GM19463 (cell line): ENCODE data around the gene FCRLB.
A peak's percentile ranks its signal among the peaks of the same experiment; 100 is the strongest.
"Not testable (repeated sequence)": the region's sequence is repeated elsewhere in the genome, so short reads cannot be mapped to it uniquely, and the experiment has no call there.

Experiments used
- ATAC-seq: cut with Tn5 transposase; IDR thresholded peaks from one replicate; pipeline ENCODE4 v1.9.1; 2021; ENCODE audit warnings: mild to moderate bottlenecking, moderate library complexity; ENCODE audit not compliant: unreplicated experiment

The FCRLB gene

DNA sequence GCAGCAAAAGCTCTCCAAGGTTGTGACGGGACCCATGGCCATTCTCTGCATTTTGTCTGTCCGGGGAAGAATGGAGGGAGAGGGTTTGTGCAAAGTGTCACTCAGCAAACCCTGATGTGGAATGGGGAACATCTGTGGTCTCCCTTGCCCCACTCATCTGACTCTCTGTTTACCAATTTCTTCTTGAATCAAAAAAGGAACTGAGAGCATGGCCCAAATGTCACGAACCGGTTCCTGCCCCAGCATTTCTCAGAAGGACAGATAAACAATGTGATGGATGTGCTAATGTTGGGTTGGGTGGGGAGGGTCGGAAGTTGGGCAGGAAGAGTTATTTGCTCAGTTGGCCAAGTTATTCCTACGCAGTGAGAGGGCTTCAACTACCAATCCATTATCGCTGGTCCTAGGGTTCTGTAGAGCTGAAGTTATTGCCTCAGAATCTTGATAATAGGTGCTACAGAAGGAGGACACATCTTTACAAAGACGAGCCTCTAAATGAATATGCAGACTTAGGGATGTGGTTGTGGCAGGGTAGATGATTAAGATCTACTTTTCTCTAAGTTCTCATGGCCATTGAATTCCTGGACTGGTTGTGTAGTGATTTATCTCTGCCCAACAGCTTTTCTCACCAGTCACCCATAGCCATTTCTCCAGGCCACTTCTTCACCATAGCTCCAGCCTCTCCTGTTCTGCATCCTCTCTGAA is 18.7 kb downstream of the FCRLB start:
- ATAC-seq = no peak

DNA sequence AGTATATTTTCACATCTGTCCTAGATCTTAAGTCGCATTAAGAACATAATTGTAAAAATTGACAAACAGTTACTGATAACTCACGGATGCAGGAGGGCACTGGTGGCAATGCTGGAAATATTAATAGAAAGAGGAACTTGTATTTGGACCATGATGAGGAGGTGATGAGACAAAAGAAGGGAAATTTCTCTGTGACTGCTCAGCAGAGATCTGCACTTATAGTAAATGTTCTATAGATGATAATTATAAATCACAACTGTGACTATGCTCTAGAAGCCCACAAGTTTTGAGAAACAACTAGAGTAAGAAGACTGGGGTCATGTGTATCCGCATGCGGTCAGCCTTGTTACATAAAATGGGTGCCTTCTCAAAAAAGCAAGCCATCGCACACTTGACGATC is 19.6 kb downstream of the FCRLB start:
- ATAC-seq = no peak

DNA sequence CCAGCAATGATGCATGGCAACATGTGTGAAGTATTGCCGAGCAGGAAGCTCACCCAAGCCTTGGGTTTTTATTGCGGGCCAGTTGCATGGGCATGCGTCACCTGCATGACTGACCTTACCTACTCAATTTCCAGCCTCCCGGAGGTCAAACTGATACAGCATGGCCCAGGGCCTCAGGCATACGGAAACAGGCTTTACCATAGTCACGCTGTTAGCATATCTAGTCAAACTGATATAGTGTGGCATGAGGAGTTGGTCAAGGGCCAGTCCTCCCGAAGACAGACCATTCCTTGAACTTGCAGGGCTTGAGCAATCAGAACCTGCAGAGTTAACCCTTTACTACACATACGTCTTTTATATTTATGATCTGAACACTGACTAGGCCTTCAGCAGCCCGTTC is 21.9 kb downstream of the FCRLB start:
- no peak for ATAC-seq

DNA sequence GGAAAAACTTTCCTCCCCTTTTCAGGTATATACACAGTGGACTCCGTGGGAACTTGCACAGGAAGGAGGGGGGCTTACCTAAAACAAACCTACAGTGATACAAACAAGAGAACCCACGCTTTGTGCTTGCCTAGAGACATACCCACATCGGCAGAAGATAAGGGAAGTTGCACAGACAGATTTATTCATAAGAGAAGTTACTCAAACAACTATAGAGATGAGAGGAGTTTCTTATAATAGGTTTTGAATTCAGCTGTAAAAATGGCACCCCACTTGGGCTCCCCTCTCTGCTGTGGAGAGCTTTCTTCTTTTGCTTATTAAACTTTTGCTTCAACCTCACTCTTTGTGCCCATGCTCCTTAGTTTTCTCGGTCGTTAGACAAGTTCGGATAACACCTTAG is 26.5 kb downstream of the FCRLB start:
- ATAC-seq = no peak

DNA sequence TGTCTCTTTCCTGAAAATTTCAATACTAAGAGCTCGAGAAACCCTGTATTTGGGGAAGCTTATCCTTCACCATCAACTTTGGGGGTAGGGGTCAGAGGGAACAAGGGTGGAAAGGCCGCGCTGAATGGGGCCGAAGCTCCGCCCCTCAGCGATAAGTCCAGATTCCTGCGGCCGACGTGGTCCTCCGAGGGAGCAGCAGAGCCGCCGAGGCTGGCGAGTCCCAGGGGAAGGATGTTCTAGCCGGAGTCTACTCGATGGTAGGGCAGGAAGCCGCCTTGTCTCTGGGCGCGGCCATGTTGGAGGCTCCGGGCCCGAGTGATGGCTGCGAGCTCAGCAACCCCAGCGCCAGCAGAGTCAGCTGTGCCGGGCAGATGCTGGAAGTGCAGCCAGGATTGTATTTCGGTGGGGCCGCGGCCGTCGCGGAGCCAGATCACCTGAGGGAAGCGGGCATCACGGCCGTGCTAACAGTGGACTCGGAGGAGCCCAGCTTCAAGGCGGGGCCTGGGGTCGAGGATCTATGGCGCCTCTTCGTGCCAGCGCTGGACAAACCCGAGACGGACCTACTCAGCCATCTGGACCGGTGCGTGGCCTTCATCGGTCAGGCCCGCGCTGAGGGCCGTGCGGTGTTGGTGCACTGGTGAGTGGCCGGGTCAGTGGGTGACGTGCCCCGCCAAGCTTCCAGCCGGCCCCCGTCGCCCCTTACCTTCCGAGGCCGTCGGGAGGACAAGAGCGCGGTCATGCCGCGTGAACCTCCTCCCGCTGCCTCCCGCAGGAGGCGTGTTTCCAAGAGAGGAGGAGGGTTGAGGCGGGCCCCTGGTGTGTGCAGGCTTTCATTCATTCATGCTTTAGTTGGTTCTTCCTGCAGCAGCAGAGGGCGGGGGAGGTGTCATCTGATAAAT is 28.4 kb downstream of the FCRLB start, which contains the start of gene DUSP12:
Gene DUSP12, plus strand, starts transcription at position 278 of the 899 bp plus-strand sequence. Its CDS starts 16 bp downstream, at position 294.
- peak; percentile 97 for ATAC-seq

DNA sequence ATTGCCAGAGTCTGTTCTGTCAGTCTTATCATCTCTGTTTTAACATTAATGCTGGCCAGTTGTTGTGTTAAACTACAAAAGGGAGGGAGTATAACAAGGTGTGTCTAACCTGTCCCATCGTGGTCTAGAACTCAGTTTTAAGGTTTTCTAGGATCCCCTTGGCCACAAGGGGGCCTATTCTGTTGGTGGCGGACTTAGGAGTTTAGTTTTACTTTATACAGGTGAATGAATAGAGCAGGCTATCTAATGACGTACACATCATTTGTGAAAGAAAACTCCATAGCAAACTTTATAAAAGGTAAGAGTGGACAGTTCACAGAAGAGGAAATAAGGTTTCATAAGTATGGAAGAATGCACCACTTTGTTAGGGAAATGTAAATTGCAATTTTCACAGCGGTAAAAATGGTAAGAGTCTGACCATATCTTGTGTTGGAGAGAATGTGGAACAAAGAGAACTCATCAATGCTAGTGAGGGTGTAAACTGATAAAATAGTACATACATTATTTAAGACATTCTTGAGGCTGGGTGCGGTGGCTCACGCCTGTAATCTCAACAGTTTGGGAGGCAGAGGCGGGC is 42.3 kb downstream of the FCRLB start:
- ATAC-seq = no peak

DNA sequence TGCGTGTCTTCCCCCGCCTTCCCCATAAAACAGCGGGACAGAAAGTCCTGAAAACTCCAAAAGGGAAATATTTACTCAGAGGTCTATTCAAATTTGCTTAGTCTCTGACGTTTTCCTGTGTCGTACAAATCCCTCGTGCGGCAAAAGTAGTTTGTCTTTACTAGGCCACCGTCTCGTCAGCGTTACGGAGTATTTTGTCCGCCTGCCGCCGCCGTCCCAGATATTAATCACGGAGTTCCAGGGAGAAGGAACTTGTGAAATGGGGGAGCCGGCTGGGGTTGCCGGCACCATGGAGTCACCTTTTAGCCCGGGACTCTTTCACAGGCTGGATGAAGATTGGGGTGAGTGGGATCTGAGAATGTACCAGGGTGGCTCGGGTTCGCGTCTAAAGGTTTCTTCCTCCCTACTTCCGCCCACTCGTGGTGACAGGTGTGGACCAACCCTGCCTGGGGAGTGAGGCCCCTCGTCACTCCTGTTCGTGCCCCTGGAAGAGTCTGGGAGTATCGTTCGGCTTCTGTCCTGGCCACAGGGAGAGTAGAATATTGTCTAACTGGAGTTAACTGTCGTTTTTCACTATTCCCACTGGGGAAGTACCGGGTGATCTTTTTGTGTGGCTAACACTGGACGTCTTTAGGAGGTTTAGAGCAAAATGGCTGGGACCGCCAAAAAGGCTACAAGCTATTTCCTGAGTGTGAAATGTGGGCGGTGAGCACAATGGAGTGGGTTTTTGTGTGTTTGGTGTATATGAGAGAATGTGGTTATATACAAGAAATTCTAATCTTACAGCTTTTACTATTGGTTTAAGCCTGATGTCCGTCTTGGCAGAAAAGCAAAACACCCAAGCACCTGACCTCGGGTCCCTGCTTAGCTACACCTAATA is 45.0 kb downstream of the FCRLB start, which contains the start of gene ATF6:
Gene ATF6, plus strand, starts transcription at position 219 of the 880 bp plus-strand sequence. Its CDS starts 41 bp downstream, at position 260.
- peak; percentile 63 for ATAC-seq

DNA sequence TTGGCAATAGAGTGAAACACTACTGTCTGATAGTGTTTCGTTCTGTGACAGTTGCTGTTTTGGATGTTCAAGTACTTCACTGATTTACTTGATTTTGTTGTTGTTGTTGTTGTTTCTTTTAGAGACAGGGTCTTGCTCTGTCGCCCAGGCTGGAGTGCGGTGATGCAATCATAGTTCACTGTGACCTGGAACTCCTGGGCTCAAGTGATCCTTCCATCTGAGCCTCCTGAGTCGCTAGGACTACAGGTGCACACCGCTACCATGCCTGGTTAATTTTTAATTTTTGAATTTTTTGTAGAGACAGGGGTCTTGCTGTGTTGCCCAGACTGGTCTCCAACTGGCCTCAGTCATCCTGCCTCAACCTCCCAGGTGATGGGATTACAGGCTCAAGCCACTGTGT is 47.1 kb downstream of the FCRLB start:
- no peak for ATAC-seq

DNA sequence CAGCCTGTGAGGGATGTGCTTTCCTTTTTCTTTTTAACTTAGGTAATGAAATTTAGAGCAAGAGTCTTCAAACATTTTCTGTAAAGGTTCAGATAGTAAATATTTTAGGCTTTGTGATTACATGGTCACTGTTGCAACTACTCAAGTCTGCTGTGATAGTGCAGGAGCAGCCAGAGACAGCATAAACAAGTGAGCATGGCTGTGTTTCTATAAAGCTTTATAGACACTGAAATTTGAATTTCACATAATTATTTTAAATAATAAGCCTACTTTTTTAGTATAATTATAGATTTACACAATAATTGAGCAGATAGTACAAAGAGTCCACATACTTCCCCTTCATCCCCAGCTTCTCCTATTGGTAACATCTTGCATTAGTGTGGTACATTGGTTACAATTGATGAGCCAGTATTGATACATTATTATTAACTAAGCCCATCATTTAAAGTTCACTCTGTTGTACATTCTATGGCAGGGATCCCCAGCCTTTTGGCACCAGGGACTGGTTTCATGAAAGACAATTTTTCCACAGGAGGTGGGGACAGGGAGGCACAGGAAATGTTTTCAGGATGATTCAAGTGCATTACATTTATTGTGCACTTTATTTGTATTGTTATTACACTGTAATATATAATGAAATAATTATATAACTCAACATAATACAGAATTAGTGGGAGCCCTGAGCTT is 47.8 kb downstream of the FCRLB start:
- ATAC-seq = no peak

DNA sequence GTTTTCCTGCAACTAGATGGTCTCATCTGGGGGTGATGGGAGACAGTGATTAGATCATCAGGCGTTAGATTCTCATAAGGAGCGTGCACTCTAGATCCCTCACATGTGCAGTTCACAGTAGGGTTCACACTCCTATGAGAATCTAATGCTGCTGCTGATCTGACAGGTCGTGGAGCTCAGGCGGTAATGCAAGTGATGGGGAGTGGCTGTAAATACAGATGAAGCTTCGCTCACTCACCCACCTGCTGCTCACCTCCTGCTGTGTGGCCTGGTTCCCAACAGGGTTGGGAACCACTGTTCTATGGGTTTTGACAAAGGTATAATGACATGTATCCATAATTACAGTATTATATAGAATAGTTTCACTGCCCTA is 48.3 kb downstream of the FCRLB start:
- ATAC-seq = not testable (repeated sequence)

DNA sequence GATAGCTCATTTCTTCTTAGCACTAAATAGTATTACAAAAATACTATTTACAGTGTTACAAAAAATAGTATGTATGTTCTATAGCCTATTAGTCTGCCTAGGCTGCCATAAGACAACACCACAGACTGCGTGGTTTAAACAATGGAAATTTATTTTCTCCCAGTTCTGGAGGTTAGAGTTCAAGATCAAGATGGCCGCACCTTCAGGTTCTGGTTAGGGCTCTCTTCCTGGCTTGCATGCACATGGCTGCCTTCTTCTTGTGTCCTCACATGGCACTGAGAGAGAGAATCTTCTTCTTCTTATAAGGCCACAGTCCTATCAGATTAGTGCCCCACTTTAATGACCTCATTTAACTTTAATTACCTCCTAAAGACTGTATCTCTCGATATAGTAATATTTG is 48.9 kb downstream of the FCRLB start:
- no peak for ATAC-seq

DNA sequence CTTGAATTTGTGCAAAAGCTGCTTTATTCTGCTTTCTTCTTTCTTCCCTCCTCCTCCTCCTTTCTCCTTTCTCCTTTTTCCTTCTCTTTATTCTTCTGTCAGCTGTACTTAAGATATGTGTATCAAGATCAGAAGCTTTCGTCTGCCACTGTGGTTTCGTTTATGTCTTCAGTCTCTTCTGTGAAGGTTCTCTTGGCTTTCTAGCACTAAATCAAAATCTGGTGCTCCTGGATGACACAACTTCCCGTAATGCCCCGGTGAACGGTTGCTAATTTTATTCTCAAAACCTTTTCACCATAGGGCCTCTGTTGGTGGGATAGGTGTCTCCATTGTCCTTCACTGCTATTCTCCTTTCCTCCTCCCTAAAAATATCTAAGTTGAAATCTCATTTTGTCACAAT is 49.8 kb downstream of the FCRLB start:
- ATAC-seq = no peak

DNA sequence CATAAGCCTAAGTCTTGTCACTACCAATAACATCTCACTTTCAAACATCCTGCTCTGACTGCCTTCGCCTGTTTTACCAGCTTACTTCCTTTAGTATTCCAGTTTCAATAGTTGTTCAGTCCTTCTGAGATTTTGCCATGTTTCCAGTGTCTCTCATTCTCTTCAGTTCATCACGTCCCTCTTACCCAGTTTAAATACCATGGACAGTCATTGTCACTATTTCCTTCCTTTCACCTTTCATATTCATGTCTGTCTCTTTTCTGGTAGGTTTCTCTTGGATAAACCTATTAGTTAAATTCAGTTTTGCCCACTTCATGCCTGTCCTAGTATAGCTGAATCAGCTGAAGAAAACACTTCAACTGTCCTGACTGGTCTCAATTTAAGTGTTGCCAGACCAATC is 50.6 kb downstream of the FCRLB start:
- no peak for ATAC-seq

DNA sequence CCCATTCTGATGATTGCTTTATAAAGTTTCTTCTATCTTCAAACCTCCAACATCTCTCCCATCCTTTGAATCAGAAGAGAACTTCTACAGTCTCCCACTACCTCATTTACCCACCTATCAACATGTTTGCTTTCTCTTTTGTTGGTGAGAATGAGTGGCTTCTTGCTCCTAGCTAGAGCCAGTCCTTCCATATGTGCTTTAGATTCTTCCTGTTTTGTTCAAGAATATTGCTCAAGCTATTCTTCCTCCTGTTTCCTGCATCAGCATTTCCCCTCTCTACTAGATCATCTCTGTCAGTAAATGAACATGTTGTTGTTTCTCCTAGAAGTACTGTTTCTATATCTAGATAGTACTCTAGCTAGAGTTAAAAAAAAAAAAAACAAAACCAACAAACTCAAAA is 51.1 kb downstream of the FCRLB start:
- ATAC-seq = no peak

DNA sequence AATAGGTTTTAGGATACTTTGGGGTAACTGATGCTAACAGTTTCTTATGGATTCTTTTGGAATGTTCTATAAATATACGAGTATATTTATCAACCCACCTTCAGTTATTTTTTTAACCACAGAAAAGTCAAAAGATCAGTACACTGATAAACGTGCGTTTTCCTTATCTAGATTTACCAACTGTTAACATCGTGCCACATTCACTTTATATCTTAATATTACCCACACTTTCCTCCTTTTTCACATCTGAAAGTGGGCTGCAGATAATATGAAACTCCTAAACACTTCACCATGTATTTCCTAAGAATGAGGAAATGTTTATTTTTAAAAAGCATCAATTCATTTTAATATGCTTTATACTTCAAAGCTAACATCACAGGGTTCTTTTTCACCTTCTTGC is 52.4 kb downstream of the FCRLB start:
- no peak for ATAC-seq

DNA sequence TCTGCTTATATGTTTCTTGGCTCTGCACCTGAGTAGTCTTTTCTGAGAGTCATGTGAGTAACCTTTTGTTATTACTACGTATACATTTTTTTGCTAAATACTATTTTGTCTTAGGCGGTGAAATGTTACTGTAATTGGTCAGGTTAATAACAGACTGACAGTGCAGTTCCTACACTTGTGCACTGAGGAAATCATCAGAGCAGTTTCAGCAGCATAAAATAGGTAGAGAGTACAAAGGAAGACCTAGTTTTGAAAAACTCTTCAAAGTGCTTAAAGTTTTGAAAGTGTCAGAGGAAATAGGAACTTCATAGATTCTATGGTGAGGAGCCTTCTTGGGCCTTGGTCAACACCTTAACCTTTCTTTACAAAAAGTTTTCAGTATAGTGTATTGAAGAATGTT is 55.9 kb downstream of the FCRLB start:
- ATAC-seq = no peak
